GM12891 (cell line): ENCODE results near the gene OR14K1.

Experiments
- POLR2AphosphoS5 ChIP-seq: IDR thresholded peaks from 2 replicates; pipeline ENCODE4 v1.6.1; 2011; ENCODE audit warnings: low read depth, low read length, control low read depth
- TAF1 ChIP-seq: IDR thresholded peaks from 2 replicates; pipeline ENCODE4 v1.6.1; 2011; ENCODE audit warnings: low read depth, low read length, control low read depth

DNA sequence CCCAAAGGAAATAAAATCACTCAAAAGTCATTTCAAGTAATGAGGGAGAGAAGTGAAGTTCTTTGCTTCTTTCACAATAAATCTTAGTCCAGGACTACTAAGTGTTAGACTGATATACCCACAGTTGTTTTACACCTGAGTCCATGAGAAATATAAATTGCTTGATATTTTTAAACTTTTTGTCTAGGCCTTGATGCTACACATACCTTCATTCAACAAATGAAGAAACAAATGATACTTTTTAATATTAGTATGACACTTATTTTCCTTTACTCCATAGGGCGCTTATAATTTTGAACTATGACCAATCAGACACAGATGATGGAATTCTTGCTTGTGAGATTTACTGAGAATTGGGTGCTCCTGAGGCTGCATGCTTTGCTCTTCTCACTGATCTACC is at the start of gene OR14K1:
- TF ChIP-seq POLR2AphosphoS5 (no peak), TAF1 (no peak)
